NOMO-1 treated with DMSO at 0.1 percent for 48 hours (cell line): ENCODE results near the gene CEL.
"Not testable (repeated sequence)": the region's sequence is repeated elsewhere in the genome, so short reads cannot be mapped to it uniquely, and the experiment has no call there.

Experiments used
- DNase-seq: peaks from one replicate; lab custom pipeline; 2025; ENCODE audit not compliant: unreplicated experiment; lab: John Stamatoyannopoulos, UW

CEL gene

GRCh38 chr9:133061764-133062145 is at the start of gene CEL:
TSS of gene CEL (plus strand) at chr9:133061981. CDS start at chr9:133062003, 22 bp downstream.
- not testable (repeated sequence) for DNase-seq

- no peak for DNase-seq
Observed at GRCh38 chr9:133014696-133015095, 47.1 kb upstream of the CEL start.

GRCh38 chr9:133023117-133023890 is 38.5 kb upstream of the CEL start:
- peak; percentile 11 for DNase-seq

DNA sequence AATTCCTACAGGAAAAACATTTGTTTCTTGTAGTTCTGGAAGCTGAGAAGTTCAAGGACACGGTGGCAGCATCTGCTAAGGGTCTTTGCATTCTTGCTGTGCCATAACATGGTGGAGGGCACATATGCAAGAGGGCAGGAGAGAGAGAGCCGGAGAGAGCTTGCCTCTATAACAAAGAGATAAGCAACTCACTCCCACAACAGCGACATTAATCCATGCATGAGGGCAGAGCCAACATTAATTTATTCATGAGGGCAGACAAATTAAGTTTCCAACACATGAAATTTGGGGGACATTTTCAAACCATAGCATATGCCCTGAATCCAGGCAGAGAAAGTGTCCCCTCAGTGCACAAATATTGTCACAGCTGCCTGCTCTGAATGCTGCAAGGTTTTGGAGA is 35.4 kb upstream of the CEL start:
- no peak for DNase-seq

DNA sequence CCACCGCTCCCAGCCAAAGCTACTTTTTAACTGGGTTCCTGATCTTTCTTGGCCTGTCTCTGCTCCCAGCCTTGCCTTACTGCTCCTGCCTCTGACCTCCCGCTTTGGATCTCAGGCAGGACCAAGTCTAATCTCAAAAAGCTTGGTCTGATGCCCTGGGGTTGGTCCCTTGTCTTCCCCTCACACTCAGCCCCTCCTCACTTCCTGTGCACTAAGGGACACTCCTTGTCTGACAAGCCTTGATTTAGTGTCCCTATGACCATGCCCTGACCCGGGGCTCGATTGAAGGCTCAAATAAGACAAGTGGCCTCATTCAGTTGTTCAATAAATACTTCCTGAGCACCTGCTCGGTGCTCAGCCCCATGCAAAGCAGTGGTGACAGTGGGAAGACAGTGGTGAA is 34.6 kb upstream of the CEL start:
- no peak for DNase-seq

DNA sequence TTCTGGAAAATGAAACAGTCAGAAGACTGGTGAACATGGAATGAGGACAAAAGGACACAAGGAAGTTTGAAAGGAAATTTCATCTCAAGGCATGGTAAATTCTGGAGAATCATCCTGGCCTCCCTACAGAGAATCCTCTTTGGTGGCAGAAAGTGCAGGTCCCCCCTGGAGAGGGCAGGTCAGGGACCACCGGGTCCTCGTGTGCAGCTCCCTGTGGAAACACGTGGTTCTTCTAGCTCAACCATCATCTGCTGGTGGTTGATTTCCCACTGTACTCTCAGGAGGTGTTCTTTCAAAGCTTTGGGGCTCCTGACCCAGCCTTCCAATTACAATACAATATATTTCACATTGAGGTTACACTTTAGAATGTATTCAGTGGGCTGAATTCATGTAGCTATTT is 33.6 kb upstream of the CEL start:
- no peak for DNase-seq

- DNase-seq, result no peak
Observed at GRCh38 chr9:133029994-133030316, 31.8 kb upstream of the CEL start.

DNA sequence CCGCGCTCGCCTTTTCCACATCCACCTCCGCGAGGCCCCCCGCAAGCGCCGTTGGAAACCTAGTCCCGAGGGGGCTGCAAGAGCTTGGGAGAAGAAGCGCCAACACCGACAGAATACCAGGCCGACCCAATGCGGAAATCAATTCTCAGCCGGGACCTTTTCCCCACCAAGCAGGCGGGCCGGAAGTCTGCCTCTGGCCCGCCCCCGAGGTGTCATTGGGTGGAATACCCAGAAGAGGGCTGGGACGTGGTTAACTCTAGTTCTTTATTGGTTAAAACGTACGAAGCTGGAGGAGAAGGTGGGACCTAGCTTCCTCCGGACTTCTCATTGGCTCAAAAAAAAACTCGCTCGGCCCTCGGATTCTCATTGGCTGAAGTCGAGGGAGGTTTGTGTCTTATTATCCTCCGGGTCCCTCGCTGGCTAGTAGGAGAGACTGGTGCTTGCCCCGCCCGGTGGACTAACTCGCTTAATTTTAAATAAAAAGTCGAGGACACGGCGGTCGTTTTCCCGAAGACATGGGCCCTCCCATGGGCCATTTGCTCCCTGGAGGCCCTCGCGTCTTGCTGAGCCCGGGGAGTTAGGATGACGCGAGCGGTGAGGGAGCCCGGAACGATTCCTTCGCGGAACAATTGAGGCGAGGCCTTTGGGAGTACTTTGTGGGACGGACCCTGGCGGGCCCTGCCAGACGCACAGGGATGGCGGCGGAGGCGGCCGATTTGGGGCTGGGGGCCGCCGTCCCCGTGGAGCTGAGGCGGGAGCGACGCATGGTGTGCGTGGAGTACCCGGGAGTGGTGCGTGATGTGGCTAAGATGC is 31.3 kb upstream of the CEL start, which contains the start of gene GTF3C5:
GTF3C5 (plus strand) TSS at position 681 of the 813 bp plus-strand sequence; CDS start at position 696, 15 bp downstream.
- peak; percentile 100 for DNase-seq

GRCh38 chr9:133031130-133031422 is 30.7 kb upstream of the CEL start:
- DNase-seq, result no peak

GRCh38 chr9:133031496-133031911 is 30.3 kb upstream of the CEL start:
- DNase-seq, result no peak

DNA sequence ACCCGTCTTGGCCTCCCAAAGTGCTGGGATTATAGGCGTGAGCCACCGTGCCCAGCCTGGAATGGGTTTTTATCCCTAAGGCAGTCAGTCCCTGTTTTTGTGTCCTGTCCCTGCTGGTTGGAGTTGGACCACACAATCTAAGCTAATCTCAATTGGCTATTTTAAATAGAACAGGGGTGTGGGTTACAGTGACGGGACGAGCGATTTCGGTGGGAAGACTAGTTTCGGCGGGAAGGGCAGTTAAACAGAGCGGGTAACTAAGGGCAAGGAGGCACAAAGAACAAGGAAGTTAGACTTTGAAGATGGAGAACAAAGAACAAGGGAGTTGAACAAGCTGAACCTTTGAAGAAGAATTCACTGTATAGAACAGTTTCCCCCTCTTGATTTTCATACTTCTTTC is 29.6 kb upstream of the CEL start:
- no peak for DNase-seq

DNA sequence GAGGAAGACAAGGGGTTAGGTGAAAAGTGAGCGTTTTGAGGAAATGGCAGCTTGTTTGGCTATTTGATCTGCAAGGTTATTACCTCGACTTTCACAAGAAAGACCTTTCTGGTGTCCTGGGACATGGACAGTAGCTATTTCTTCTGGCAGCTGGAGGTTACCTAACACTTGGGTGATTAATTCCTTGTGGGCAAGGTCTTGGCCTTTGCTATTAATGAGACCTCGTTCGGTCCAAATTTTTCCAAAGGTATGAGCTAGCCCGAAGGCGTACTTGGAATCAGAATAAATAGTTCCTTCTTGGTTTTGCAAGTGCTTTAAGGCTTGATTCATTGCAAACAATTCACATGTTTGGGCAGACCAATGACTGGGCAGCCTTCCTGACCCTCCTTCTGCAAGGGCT is 26.1 kb upstream of the CEL start:
- peak; percentile 29 for DNase-seq

- DNase-seq, result no peak
Observed at GRCh38 chr9:133037775-133038515, 23.8 kb upstream of the CEL start.

DNA sequence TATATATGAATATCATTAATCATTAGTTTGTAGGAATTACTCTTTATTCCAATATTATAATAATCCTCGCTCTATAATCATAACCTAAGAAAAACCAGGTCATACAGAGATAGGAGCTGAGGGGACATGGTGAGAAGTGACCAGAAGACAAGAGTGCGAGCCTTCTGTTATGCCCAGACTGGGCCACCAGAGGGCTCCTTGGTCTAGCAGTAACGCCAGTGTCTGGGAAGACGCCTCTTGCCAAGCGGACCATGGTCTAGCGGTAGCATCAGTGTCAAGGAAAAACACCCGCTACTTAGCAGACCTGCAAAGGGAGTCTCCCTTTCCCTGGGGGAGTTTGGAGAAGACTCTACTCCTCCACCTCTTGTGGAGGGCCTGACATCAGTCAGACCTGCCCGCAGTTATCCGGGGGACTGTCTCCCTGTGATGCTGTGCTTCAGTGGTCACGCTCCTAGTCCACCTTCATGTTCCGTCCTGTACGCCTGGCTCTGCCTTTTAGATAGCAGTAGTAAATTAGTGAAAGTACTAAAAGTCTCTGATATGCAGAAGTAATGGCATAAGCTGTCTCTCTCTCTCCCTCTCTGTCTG is 20.8 kb upstream of the CEL start:
- not testable (repeated sequence) for DNase-seq

DNA sequence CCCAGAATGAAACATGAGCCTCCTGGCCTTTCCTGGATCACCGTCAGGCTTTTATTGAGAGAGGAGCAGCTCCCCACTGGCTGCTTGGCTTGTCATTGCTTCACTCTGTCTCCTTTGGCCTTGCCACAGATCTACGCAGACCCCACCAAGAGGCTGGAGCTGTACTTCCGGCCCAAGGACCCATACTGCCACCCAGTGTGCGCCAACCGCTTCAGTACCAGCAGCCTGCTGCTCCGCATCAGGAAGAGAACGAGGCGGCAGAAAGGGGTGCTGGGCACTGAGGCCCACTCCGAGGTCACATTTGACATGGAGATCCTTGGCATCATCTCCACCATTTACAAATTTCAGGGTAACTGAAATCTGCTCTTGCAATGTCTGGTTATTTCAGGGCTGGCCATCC is 19.8 kb upstream of the CEL start:
- no peak for DNase-seq

GRCh38 chr9:133042676-133043075 is 19.1 kb upstream of the CEL start:
- DNase-seq, result no peak

DNA sequence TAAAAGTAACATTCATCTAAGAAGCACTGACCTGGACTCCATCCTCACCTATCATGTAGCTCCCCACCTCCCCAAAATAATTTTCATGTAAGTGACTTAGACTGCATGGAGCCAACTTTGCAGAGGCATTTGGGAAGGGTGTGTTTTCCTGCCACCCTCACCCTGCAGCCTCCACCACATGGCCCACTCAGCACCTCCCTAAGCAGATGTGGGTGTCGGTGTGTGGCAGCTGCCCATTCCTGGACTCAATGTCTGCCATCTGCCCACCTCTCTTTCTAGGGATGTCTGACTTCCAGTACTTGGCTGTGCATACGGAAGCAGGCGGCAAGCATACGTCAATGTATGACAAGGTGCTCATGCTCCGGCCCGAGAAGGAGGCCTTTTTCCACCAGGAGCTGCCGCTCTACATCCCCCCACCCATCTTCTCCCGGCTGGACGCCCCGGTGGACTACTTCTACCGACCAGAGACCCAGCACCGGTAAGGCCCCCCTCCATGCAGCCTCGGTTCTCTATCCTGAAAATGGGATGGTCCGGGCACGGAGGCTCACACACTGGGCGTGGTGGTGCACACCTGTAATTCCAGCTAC is 18.2 kb upstream of the CEL start:
- no peak for DNase-seq

GRCh38 chr9:133044125-133044524 is 17.7 kb upstream of the CEL start:
- no peak for DNase-seq

GRCh38 chr9:133044661-133045060 is 17.1 kb upstream of the CEL start:
- DNase-seq, result no peak

DNA sequence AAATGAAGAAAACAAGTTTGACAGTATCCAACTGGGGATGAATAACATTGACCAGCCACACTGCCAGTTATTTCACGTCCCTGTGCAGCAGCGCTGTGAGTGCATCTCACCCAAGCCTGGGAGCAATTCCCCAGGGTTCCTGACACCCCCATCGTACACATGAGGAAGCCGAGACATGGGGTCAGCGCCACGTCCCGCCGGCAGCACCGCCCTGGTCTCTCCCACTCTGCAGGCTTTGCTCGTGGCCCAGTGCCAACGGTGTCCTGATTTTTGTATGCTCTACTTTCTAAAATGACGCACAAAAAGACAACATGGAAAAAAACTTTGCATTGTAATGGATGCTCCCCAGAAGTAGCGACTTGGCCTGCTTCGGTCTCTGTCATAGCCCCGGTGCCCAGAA is 16.6 kb upstream of the CEL start:
- DNase-seq, result no peak
